NCI-H2081 (cell line): ENCODE data around the gene HABP2.

ENCODE experiments used
- DNase-seq, 2 experiments: peaks; one replicate each; lab custom pipeline; 2025; lab: John Stamatoyannopoulos, UW

HABP2 gene

DNA sequence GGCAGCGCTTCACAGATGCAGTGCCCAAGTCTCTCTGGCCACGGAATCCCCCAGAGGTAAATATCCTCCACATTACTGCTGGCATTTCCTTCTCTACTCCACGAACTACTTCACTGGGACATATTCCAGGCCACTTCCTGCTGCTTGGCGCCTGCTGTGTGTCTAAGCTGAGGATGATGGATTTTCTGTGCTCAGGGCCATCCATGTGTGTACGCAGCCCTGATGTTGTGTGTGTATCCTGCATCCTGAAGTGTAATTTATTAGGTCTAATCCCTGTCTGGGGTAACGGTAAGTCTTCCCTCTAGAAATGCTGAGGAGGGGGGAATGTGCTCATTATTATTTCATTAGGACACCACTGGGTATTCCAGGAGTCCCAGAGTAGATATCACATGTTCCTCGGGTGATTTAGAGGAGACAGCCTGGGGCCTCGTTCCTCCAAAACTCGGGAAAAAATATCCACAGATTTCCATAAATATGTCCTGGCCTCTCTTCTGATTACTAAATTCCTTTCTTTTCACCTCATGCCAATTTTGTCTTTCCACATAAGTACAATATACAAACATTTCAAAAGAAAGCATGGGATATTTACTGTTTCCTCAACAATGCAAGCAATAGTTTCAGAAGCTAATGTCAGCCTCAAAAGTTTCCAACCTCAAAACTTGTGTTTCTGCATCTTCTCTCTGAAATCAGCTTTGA, 25.5 kb upstream of the HABP2 start:
- DNase-seq = no peak

- DNase-seq = no peak
Observed at GRCh38 chr10:113528876-113529275, 24.0 kb upstream of the HABP2 start.

GRCh38 chr10:113529575-113529974, 23.3 kb upstream of the HABP2 start:
- DNase-seq = no peak

- DNase-seq = no peak
Observed at GRCh38 chr10:113530476-113530875, 22.4 kb upstream of the HABP2 start.

GRCh38 chr10:113532724-113533123, 20.1 kb upstream of the HABP2 start:
- DNase-seq = no peak

DNA sequence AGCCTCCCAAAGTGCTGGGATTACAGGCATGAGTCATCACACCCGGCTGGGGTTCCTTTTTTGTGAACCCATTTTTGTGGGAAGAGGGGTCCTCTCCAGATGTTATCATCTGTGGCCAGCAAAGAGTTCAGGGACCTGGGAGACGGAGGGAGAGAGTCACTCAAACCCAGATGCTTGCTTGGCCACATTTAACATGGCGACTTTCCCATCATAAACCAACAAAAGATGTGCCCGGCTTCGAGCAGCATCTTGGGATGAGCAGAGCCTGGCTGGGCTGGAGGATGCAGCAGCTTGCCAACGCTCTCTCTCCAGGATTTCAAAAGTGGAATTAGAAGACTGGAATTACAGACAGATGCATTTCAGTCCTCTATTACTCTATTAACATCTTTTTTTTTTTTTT, 19.1 kb upstream of the HABP2 start:
- no peak for DNase-seq

GRCh38 chr10:113534423-113534822, 18.4 kb upstream of the HABP2 start:
- DNase-seq = no peak

DNA sequence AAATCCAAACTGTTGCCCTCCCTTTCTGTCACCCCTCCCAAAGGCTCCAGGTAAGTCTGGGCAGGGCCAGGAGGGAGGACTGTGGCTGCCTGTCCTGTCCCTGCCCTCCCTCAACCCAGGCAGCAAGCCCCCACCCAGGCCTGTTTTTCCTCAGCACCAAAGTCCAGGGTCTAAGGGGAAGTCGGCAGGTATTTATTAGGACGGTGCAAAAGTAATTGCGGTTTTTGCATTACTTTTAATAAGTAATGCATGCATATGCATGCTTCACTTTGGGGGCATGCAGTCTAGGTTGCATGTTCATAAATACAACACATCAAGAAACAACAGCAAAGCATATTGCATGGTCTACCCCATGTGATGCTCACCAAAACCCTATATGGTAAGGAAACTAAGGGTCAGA, 15.2 kb upstream of the HABP2 start:
- DNase-seq = no peak

- DNase-seq = no peak
Observed at GRCh38 chr10:113538151-113538550, 14.7 kb upstream of the HABP2 start.

GRCh38 chr10:113539789-113540188, 13.1 kb upstream of the HABP2 start:
- no peak for DNase-seq

DNA sequence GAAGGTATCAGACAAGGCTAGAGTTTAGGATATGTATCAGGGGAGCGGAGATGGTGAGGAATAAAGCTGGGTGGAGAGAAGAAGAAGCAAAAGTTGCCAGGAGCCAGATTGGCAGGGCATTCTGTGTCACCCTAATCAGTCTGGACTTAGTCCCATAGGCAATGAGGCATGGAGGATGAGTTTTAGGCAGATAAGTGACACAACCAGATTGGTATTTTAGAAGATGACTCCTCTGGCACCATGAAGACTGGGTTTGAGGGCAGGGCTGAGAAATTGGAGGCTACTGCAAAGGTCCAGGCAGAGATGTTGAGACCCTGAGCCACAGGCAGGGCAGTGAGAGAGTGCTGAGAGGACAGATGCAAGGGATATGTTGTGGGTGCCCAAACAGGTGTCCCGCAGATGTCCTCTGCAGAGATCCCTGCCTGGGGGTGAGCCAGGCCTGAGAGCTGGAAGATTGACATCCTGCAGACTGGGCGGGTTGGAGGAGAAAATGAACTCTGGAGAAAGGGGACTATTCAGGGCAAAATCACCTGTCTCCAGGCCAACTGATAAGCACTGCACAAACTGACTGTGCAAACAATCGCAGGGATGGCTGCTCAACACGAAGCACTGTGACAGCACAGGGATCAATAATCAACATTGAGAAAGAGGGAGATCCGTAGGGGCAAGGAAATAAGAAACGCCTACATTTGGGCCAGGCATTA, 11.9 kb upstream of the HABP2 start:
- DNase-seq = no peak

DNA sequence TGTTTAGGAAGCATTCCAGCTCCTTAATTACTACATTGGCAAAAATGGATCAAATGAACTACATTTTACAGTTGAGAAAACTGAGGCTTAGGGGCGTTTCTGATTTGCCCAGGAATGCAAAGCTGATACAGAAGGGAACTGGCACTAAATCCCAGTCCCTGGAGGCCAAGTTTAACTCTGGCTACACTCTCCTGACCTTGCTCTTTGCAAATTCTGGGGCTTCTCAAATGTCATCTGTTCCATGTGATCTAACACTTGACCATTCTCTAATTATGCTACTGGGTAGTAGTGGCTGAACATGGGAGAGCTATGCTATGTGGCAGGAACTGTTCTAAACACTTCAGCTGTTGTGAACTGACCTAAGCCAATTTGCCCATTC, 11.3 kb upstream of the HABP2 start:
- no peak for DNase-seq

- DNase-seq = no peak
Observed at GRCh38 chr10:113543107-113543955, 9.5 kb upstream of the HABP2 start.

- no peak for DNase-seq
Observed at GRCh38 chr10:113544392-113544791, 8.5 kb upstream of the HABP2 start.

GRCh38 chr10:113547426-113547825, 5.4 kb upstream of the HABP2 start:
- no peak for DNase-seq

- no peak for DNase-seq
Observed at GRCh38 chr10:113549856-113550255, 3.0 kb upstream of the HABP2 start.

GRCh38 chr10:113550365-113550764, 2.5 kb upstream of the HABP2 start:
- peak in 1 of 2 experiments; percentile 15 for DNase-seq

DNA sequence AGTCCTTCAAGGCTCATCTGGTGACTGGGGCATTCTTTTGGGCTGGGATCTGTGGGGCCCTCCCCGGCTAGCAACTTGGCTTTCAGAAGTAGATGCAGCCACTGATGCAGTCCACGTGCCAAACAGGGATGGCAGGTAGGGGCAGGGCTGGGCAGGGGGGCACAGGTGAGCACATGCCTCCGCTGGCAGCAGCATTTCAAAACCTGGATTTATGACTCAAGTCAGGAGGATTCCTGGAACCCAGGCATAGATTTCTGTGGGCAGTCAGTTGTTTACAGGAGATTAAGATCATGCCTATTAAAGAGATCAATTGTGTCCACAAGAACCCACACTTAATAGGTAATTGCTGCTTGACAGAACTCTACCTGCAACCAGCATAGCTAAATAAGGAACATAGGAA, 839 bp upstream of the HABP2 start:
- no peak for DNase-seq

- DNase-seq = no peak
Observed at GRCh38 chr10:113553149-113553548, 296 bp downstream of the HABP2 start.

- DNase-seq = no peak
Observed at GRCh38 chr10:113554214-113554613, 1.4 kb downstream of the HABP2 start.

- no peak for DNase-seq
Observed at GRCh38 chr10:113555245-113555644, 2.4 kb downstream of the HABP2 start.

DNA sequence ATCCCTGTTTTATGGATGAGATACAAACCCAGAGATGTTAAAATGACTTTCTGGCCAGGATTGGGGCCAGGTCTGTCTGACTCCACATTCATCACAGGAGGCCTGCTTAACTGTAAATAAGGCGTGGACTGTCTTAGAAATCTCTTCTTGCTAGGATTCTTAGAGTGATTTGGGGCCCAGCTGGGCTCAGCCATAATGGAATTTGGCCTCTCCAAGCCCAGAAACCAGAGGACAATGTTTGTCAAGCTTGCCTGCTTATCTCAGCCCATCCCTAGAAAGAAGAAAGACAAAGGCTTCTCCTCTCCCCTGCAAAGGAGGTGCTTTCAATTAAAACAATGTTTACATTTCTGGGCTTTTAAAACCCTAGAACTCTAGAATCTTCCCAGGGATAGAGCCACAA, 2.9 kb downstream of the HABP2 start:
- no peak for DNase-seq

DNA sequence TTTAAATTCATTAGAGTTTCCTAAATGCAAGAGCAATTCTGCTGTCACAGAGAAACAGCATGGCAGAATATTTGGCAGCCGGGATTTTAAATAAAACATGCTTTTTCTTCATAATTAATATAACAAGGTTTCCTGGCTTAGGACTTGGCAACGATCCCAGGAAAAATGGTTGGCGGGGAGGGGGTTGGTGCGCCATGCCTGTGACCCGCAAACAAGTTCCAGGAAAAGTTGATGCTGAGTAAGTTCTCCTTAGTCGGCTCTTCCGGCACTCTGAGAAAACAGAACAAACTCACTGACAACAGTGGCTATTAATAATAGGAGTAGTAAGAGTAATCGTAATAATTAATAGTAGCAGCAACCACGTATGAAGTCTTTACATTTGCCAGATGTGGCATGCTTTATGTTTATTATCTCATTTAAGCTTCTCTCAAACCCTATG, 4.6 kb downstream of the HABP2 start:
- DNase-seq = no peak
